B cell (primary cell): ENCODE results near the gene HLX. TPM values are rescaled to one million over a fixed set of nuclear protein-coding genes. Genes with fewer than 3 reads are reported as not detected.

Experiments used
- ATAC-seq: fragments of 200-7000 bp; cut with Tn5 transposase; one replicate; pipeline ENCODE4 v1.10.0; 2021; ENCODE audit warnings: low read depth, mild to moderate bottlenecking, moderate number of reproducible peaks, moderate library complexity
- CTCF ChIA-PET: fragments of 350-600 bp; sonication (Branson Sonifier 250); formaldehyde crosslinking; loops from one replicate; lab custom pipeline; 2021; ENCODE audit warnings: antibody characterized with exemption, inconsistent platforms; lab: Charles Lee
- POLR2A ChIA-PET: fragments of 350-600 bp; sonication (Branson Sonifier 250); formaldehyde crosslinking; loops from one replicate; lab custom pipeline; 2021; ENCODE audit warnings: antibody characterized with exemption; lab: Charles Lee
- DNase-seq: peaks from one replicate; pipeline ENCODE4 v3.0.0; 2013
- H2AFZ ChIP-seq: 2 replicates; pipeline ENCODE4 v1.6.1; 2012; ENCODE audit warnings: mild to moderate bottlenecking, low read depth, low read length; ENCODE audit not compliant: insufficient read depth, poor library complexity, severe bottlenecking
- H3K27ac ChIP-seq, 2 donors: 1 replicate in 1 of 2; 2 replicates in 1 of 2; pipeline ENCODE4 v1.5.1; 2012 to 2013; ENCODE audit warnings: low read length in 2 of 2, mild to moderate bottlenecking in 2 of 2, moderate library complexity in 1 of 2
- H3K27me3 ChIP-seq, 4 experiments: fragments of 200-600 bp in 1 of 4; sonication (generic) in 1 of 4; replicated peaks in 1 of 4; 1 replicate in 2 of 4; 2 replicates in 2 of 4; pipeline versions ENCODE4 v1.6.1 to v1.7.0; 2013 to 2016; ENCODE audit warnings: low read length in 3 of 4, mild to moderate bottlenecking in 2 of 4, mixed read lengths in 1 of 4, moderate library complexity in 1 of 4; ENCODE audit not compliant: insufficient read depth in 4 of 4, control insufficient read depth in 3 of 4; ENCODE audit errors: control extremely low read depth in 1 of 4
- H3K36me3 ChIP-seq, 2 experiments: replicated peaks in 1 of 2; 1 replicate in 1 of 2; 2 replicates in 1 of 2; pipeline versions ENCODE4 v1.6.1 to v1.7.1; 2013; ENCODE audit warnings: low read length in 1 of 2; ENCODE audit not compliant: insufficient read depth in 2 of 2, control insufficient read depth in 1 of 2; ENCODE audit errors: control extremely low read depth in 1 of 2, extremely low read depth in 1 of 2
- H3K4me1 ChIP-seq, 2 donors: fragments of 200-600 bp in 1 of 2; sonication (generic) in 1 of 2; 1 replicate in 1 of 2; 2 replicates in 1 of 2; pipeline versions ENCODE4 v1.5.1 to v1.6.1; 2013 to 2017; ENCODE audit warnings: low read length in 2 of 2; ENCODE audit not compliant: control insufficient read depth in 2 of 2, insufficient read depth in 2 of 2
- H3K4me2 ChIP-seq: replicated peaks from 2 replicates; pipeline ENCODE3; 2012; ENCODE audit warnings: mild to moderate bottlenecking, low read depth, low read length; ENCODE audit not compliant: poor library complexity, severe bottlenecking
- H3K4me3 ChIP-seq, 5 experiments: fragments of 200-600 bp in 1 of 5; sonication (generic) in 1 of 5; 1 replicate in 3 of 5; 2 replicates in 2 of 5; pipeline versions ENCODE4 v1.5.1 to v1.7.0; 2011 to 2016; ENCODE audit warnings: low read length in 4 of 5, mild to moderate bottlenecking in 4 of 5, low read depth in 2 of 5, control low read depth in 1 of 5, moderate library complexity in 1 of 5; ENCODE audit not compliant: insufficient read depth in 1 of 5; ENCODE audit errors: control extremely low read depth in 1 of 5, extremely low read depth in 1 of 5
- H3K79me2 ChIP-seq: fragments of 200-600 bp; sonication (generic); one replicate; pipeline ENCODE4 v1.6.0; 2016; ENCODE audit warnings: low read length; ENCODE audit not compliant: control insufficient read depth, insufficient read depth
- H3K9ac ChIP-seq: fragments of 200-600 bp; sonication (generic); 2 replicates; pipeline ENCODE4 v1.6.1; 2017; ENCODE audit warnings: mild to moderate bottlenecking, low read length, moderate library complexity
- H3K9me3 ChIP-seq, 3 donors: one replicate each; pipeline versions ENCODE4 v1.6.1 to v1.7.1; 2013; ENCODE audit warnings: low read length in 2 of 3; ENCODE audit not compliant: control insufficient read depth in 2 of 3, insufficient read depth in 1 of 3; ENCODE audit errors: control extremely low read depth in 1 of 3
- H4K20me1 ChIP-seq: 2 replicates; pipeline ENCODE4 v1.6.0; 2012; ENCODE audit warnings: mild to moderate bottlenecking, low read length; ENCODE audit not compliant: insufficient read depth, control insufficient read depth, poor library complexity, severe bottlenecking
- H3K27ac Mint-ChIP-seq: one replicate; pipeline ENCODE4 v1.8.0; 2021; ENCODE audit warnings: mixed read lengths
- H3K27me3 Mint-ChIP-seq: one replicate; pipeline ENCODE4 v1.8.0; 2021; ENCODE audit warnings: mixed read lengths
- H3K4me1 Mint-ChIP-seq: one replicate; pipeline ENCODE4 v1.8.0; 2021; ENCODE audit warnings: mixed read lengths
- H3K4me3 Mint-ChIP-seq: one replicate; pipeline ENCODE4 v1.8.0; 2021; ENCODE audit warnings: mixed read lengths
- H3K9me3 Mint-ChIP-seq: one replicate; pipeline ENCODE4 v1.8.0; 2022; ENCODE audit warnings: mixed read lengths; ENCODE audit not compliant: insufficient read depth
- EZH2 ChIP-seq: IDR thresholded peaks from 2 replicates; pipeline ENCODE4 v1.6.1; 2012; ENCODE audit warnings: borderline replicate concordance, low read depth, mild to moderate bottlenecking, moderate library complexity, low read length; ENCODE audit not compliant: insufficient read depth, poor library complexity, severe bottlenecking
- WGBS: methylation state at CpG from one replicate; pipeline ENCODE4 v1.1.5; 2013; ENCODE audit warnings: missing lambda C conversion rate; ENCODE audit not compliant: insufficient coverage; 5-methylcytosine and 5-hydroxymethylcytosine counted together
- intact Hi-C: fragments of 100-400 bp; cut with micrococcal nuclease; formaldehyde crosslinking; loops from one replicate; pipeline ENCODE4 v1.10.0; 2022
- polyA plus RNA-seq: library from polyadenylated mRNA; depleted of rRNA; stranded (reverse); fragments of >200 nt; gene quantifications from 2 replicates; pipeline ENCODE4 v1.2.3, GENCODE V29; 2012
- total RNA-seq, 2 donors: library from RNA; stranded (reverse); fragments of 120-200 nt in 1 of 2; gene quantifications; 1 replicate in 1 of 2; 2 replicates in 1 of 2; pipeline versions ENCODE4 v1.2.3 to v1.2.4, GENCODE V29; 2013 to 2022
- TF ChIP-seq, protein P1 (sequence below): fragments of 200-600 bp; IDR thresholded peaks from one replicate; pipeline ENCODE4 v1.8.0; 2022; ENCODE audit warnings: antibody characterized with exemption, mild to moderate bottlenecking

The HLX gene
- total and polyA plus RNA-seq, 2 donors (not counting 1 experiment from before 2014, with no cell fraction given) = 3.4 to 9.1 TPM

DNA sequence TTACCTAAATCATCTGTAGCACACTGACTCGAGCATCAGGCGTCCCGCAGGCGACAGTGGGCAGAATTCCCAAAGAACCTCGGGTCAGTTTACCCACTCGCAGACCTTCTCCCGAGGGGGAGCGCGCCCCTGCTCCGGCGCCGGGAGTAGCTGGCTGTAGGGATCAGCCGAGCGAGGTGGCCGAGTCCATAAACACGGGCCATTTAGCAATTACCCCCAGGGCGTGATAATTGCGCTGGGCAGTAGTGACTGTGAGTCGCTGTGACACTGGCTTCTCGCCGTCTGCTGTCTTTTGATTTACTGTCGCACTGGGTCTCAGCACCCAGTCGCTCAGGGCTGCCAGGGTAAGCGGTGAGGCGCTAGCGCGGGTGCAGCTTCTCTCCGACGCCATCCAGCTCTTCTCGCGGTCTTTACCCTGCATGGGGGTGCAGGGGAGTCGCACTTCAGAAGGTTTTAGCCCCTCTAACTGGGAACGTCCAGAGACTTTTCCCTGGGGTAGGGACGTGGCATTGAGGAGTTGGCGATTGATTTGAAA lies 16.2 kb downstream of the HLX start:
- Histone ChIP-seq H3K4me1 (peaks cover 37 to 41% of the 10 kb centered on the region in 2 donors), H3K9ac (no peak overlapping the region), H3K9me3 (peaks cover 0 to 35% (median 0%) of the 10 kb centered on the region in 3 donors), H3K4me2 (no peak overlapping the region), H3K79me2 (no peaks in the 10 kb centered on the region), H4K20me1 (no peaks in the 10 kb centered on the region), H3K27ac (no peak overlapping the region), H3K4me3 (no peak overlapping the region), H3K36me3 (no peaks in the 10 kb centered on the region), H3K27me3 (peaks cover 0 to 45% (median 35%) of the 10 kb centered on the region in 4 experiments), H2AFZ (no peak overlapping the region)
- 92% methylated on average over 35 of the region's 35 CpGs for WGBS
- ATAC-seq = no peak
- no peaks in the 10 kb centered on the region for H3K9me3 Mint-ChIP-seq
- no peak overlapping the region for H3K27ac Mint-ChIP-seq
- intact Hi-C loops = no loop called here
- H3K4me1 Mint-ChIP-seq = peaks cover 35% of the 10 kb centered on the region
- H3K27me3 Mint-ChIP-seq = peaks cover 47% of the 10 kb centered on the region
- ChIA-PET CTCF (interaction anchor here (1.2 to 1.3 kb wide), 2 partner anchors 10 to 308 kb away, joined by 3 to 5 read pairs; no protein-coding TSS in a partner anchor), POLR2A (interaction anchor here (2.1 kb wide), 1 partner anchor 17 kb away, joined by 6 read pairs; the partner anchor contains the start of gene HLX)
- TF ChIP-seq EZH2 = no peak
- TF ChIP-seq, protein P1, sequence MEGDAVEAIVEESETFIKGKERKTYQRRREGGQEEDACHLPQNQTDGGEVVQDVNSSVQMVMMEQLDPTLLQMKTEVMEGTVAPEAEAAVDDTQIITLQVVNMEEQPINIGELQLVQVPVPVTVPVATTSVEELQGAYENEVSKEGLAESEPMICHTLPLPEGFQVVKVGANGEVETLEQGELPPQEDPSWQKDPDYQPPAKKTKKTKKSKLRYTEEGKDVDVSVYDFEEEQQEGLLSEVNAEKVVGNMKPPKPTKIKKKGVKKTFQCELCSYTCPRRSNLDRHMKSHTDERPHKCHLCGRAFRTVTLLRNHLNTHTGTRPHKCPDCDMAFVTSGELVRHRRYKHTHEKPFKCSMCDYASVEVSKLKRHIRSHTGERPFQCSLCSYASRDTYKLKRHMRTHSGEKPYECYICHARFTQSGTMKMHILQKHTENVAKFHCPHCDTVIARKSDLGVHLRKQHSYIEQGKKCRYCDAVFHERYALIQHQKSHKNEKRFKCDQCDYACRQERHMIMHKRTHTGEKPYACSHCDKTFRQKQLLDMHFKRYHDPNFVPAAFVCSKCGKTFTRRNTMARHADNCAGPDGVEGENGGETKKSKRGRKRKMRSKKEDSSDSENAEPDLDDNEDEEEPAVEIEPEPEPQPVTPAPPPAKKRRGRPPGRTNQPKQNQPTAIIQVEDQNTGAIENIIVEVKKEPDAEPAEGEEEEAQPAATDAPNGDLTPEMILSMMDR = no peak
- no peak overlapping the region for H3K4me3 Mint-ChIP-seq
- no peak for DNase-seq

DNA sequence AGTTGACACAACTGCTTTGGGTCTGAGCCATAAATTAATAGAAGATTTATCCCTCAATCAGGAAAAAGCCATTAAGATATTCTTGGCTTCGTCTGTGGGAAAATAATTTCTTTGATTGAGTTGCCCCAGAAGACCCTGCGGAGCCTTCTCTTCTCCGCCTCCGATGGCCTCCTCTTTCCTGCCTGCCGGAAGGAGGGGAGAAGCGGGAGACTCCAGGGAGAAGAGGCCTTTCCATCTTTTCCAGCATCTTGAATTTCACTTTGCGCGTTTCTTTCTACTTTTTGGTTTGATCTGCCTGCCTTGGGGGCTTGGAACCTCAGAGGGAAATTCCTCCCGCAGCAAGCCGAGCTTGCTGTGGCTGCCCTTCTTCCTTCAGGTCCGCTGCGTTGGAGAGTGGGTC lies 16.8 kb downstream of the HLX start:
- H3K27me3 Mint-ChIP-seq = peaks cover 44% of the 10 kb centered on the region
- CTCF ChIA-PET = interaction anchor here (1.2 kb wide), 1 partner anchor 308 kb away, joined by 3 read pairs; no protein-coding TSS in a partner anchor
- DNase-seq (no peak), ATAC-seq (no peak)
- peaks cover 0 to 39% (median 28%) of the 10 kb centered on the region in 4 experiments for H3K27me3 ChIP-seq
- H3K4me2 ChIP-seq = no peak overlapping the region
- no peak overlapping the region for H3K27ac ChIP-seq
- intact Hi-C loops = no loop called here
- H3K4me1 Mint-ChIP-seq = peaks cover 29% of the 10 kb centered on the region
- POLR2A ChIA-PET = no interaction called here
- no peak overlapping the region for H3K9ac ChIP-seq
- no peak overlapping the region for H3K4me3 Mint-ChIP-seq
- TF ChIP-seq, protein P1 = no peak
- no peak for TF ChIP-seq EZH2
- H3K9me3 Mint-ChIP-seq = no peaks in the 10 kb centered on the region
- H3K9me3 ChIP-seq = peaks cover 0 to 32% (median 0%) of the 10 kb centered on the region in 3 donors
- H3K36me3 ChIP-seq = no peaks in the 10 kb centered on the region
- no peaks in the 10 kb centered on the region for H4K20me1 ChIP-seq
- no peaks in the 10 kb centered on the region for H3K79me2 ChIP-seq
- 100% methylated on average over 10 of the region's 12 CpGs for WGBS
- peaks cover 33 to 35% of the 10 kb centered on the region in 2 donors for H3K4me1 ChIP-seq
- H3K27ac Mint-ChIP-seq = no peak overlapping the region
- H3K4me3 ChIP-seq = no peak overlapping the region
- H2AFZ ChIP-seq = no peak overlapping the region
